Measurements from ENCODE around the gene SBNO2. TPM values are rescaled to one million over a fixed set of nuclear protein-coding genes. Genes with fewer than 3 reads are reported as not detected.

SBNO2 gene
- total and polyA plus RNA-seq, 2 donors (not counting 3 experiments of a cell fraction or from before 2014, with no cell fraction given): 31.4 to 65.7 TPM

DNA sequence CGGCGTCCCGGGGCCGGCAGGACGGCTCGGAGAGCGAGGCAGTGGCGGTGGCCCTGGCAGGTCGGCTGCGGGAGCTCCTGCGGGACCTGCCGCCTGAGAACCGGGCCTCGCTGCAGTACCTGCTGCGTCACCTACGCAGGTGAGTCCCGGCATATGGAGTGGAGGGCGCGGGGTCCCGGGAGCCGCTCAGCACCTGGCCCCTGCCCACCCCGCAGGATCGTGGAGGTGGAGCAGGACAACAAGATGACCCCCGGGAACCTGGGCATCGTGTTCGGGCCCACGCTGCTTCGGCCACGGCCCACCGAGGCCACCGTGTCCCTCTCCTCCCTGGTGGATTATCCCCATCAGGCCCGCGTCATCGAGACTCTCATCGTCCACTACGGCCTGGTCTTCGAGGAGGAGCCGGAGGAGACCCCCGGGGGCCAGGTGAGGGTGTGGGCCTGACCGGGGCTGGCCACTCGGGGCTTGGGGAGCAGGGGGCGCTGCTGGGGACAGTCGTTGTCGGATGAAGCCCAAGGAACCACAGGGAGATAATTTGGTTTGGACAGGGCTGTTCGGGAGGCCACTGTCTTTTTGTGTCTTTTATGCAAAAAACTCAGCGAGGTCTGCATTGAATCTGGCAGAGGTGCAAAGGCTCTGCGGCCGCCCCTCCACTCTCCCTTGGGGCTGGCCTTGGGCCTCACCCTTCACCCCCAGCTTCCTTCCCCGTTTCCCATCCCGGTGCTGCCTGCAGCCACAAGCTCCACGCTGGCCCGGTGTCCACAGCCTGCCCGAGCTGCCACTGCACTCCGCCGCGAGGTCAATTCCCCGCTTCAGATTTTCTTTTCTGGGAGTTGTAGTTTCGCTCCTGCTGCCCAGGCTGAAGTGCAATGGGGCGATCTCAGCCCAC is 90.9 kb downstream of the SBNO2 start:
- intact Hi-C loops (cut with micrococcal nuclease): no loop called here
- H3K4me2 ChIP-seq (ENCODE audit: insufficient read depth, low read length): no peak overlapping the region
- H4K20me1 ChIP-seq (replicated peaks; ENCODE audit: control insufficient read depth, extremely low read depth, insufficient read depth, low read length): no peaks in the 10 kb centered on the region
- CTCF ChIA-PET: interaction anchor here (1.2 to 3.7 kb wide), 3 partner anchors 10 to 30 kb away, joined by 3 to 14 read pairs (median 7); no protein-coding TSS in a partner anchor
- BruUV-seq (replicated peaks): no TSS peak
- no peaks in the 10 kb centered on the region for H3K9me3 ChIP-seq (replicated peaks; ENCODE audit: control insufficient read depth, insufficient read depth, low read length)
- no peak overlapping the region for H3K27ac ChIP-seq (ENCODE audit: insufficient read depth, low read depth, low read length)
- H3K9me1 ChIP-seq (replicated peaks; ENCODE audit: control insufficient read depth, extremely low read depth, insufficient read depth, low read length): no peaks in the 10 kb centered on the region
- H3K79me2 ChIP-seq (ENCODE audit: control insufficient read depth, insufficient read depth, low read length): no peaks in the 10 kb centered on the region
- no peak overlapping the region for H2AFZ ChIP-seq (ENCODE audit: low read depth, low read length)
- no peaks in the 10 kb centered on the region for H3K4me1 ChIP-seq (ENCODE audit: control insufficient read depth, extremely low read depth, insufficient read depth, low read length)
- dilution Hi-C loops (cut with MboI; ENCODE audit: extremely low pct_ligation_motif_present, low sequenced_read_pairs): no loop called here
- TF ChIP-seq MYC (IDR thresholded peaks at IDR 0.05; ENCODE audit: low read depth, low read length): no peak
- TF ChIP-seq FOS (IDR thresholded peaks at IDR 0.05; ENCODE audit: borderline replicate concordance, insufficient read depth, low read length): no peak
- TF ChIP-seq POLR2A (IDR thresholded peaks at IDR 0.05; ENCODE audit: low read depth, low read length): peak; percentile 18
- FAIRE-seq (no peak), DNase-seq (ENCODE audit: low read depth, low spot score) (no peak)
- H3K4me3 ChIP-seq (replicated peaks in 1 of 3; ENCODE audit: insufficient read depth in 1 of 3, low read depth in 1 of 3, low read length in 3 of 3): no peak overlapping the region
- POLR2A ChIA-PET: interaction anchor here (0.8 to 1.0 kb wide), 2 partner anchors 21 to 55 kb away, joined by 3 to 5 read pairs; partner anchors contain the start of gene GPX4
- no peak overlapping the region for H3K9ac ChIP-seq (replicated peaks; ENCODE audit: extremely low read depth, insufficient read depth, low read length)
- H3K27me3 ChIP-seq (ENCODE audit: control insufficient read depth in 2 of 2, insufficient read depth in 2 of 2, low read length in 2 of 2): no peaks in the 10 kb centered on the region
- peaks cover 3 to 5% of the 10 kb centered on the region in 2 experiments for H3K36me3 ChIP-seq (ENCODE audit: control insufficient read depth in 2 of 2, extremely low read depth in 1 of 2, insufficient read depth in 2 of 2, low read length in 2 of 2)

DNA sequence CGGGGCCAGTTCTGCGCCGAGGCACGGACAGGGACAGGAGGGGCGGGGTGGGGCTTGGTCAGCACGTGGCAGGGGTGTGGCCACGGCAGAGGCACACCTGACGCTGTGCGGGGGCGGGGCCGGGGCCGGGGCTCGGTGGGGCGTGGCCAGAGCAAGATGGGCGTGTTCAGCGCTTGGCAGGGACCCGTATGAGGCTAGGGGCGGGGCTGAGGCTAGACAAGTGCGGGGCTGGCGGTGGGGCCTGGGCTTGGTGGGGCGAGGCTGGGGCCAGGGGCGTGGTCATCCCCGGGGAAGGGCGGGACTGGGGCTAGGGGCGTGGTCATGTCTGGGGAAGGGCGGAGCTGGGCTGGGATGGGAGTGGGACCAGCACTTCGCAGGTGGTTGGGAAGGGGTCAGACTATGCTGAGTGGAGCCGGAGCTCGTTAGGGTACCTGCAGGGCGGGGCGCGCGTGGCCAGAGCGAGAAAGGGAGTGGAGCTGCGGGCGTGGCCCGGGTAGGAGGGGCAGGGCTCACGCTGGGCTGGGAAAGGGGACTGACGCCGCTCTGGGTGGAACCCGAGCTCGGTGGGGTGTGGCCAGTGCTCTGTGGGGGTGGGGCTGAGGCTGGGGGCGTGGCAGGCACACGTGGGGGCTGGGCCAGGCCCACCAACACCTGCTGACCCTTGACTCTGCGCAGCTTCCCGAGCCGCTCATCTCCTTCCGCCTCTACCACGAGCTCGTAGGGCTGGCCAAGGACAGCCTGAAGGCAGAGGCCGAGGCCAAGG is 91.7 kb downstream of the SBNO2 start:
- Histone ChIP-seq H3K36me3 (ENCODE audit: control insufficient read depth in 2 of 2, extremely low read depth in 1 of 2, insufficient read depth in 2 of 2, low read length in 2 of 2) (no peaks in the 10 kb centered on the region), H3K9ac (replicated peaks; ENCODE audit: extremely low read depth, insufficient read depth, low read length) (no peak overlapping the region), H2AFZ (ENCODE audit: low read depth, low read length) (peak overlapping the region; percentile 35), H3K4me3 (replicated peaks in 1 of 3; ENCODE audit: insufficient read depth in 1 of 3, low read depth in 1 of 3, low read length in 3 of 3) (peak overlapping the region in 1 of 3 experiments; percentile 3), H3K4me2 (ENCODE audit: insufficient read depth, low read length) (no peak overlapping the region), H3K4me1 (ENCODE audit: control insufficient read depth, extremely low read depth, insufficient read depth, low read length) (no peaks in the 10 kb centered on the region), H4K20me1 (replicated peaks; ENCODE audit: control insufficient read depth, extremely low read depth, insufficient read depth, low read length) (no peaks in the 10 kb centered on the region), H3K9me3 (replicated peaks; ENCODE audit: control insufficient read depth, insufficient read depth, low read length) (no peaks in the 10 kb centered on the region), H3K9me1 (replicated peaks; ENCODE audit: control insufficient read depth, extremely low read depth, insufficient read depth, low read length) (no peaks in the 10 kb centered on the region), H3K27me3 (ENCODE audit: control insufficient read depth in 2 of 2, insufficient read depth in 2 of 2, low read length in 2 of 2) (no peaks in the 10 kb centered on the region), H3K27ac (ENCODE audit: insufficient read depth, low read depth, low read length) (no peak overlapping the region), H3K79me2 (ENCODE audit: control insufficient read depth, insufficient read depth, low read length) (no peaks in the 10 kb centered on the region)
- CTCF ChIA-PET: interaction anchor here (1.0 to 3.7 kb wide), 5 partner anchors 11 to 113 kb away, joined by 3 to 14 read pairs (median 4); no protein-coding TSS in a partner anchor
- POLR2A ChIA-PET: interaction anchor here (0.8 to 1.0 kb wide), 2 partner anchors 22 to 54 kb away, joined by 3 to 5 read pairs; partner anchors contain the start of gene GPX4
- no peak for TF ChIP-seq EZH2 (IDR thresholded peaks at IDR 0.05; ENCODE audit: borderline replicate concordance, low read depth, low read length, severe bottlenecking)
- no TSS peak for BruUV-seq (replicated peaks)
- DNase-seq (ENCODE audit: low read depth, low spot score) (peak; percentile 40), FAIRE-seq (peak; percentile 72)
- dilution Hi-C loops (cut with MboI; ENCODE audit: extremely low pct_ligation_motif_present, low sequenced_read_pairs): no loop called here
- intact Hi-C loops (cut with micrococcal nuclease): no loop called here

Measured in endothelial cell of umbilical vein (primary cell).